Hematopoietic multipotent progenitor cell treated with erythropoietin and hydrocortisone succinate and interleukin-3 and kit ligand, for 8 days (in vitro differentiated cells): Measurements from ENCODE around the gene COL4A4.

Experiments
- DNase-seq: peaks from one replicate; pipeline ENCODE4 v3.0.0-alpha.2; 2015

COL4A4 gene

GRCh38 chr2:226979004-226979403 is 185.0 kb downstream of the COL4A4 start:
- DNase-seq = peak; percentile 71

- DNase-seq = no peak
Measured at GRCh38 chr2:226978300-226978699, 185.7 kb downstream of the COL4A4 start.

- DNase-seq = peak; percentile 84
Measured at GRCh38 chr2:226977775-226978190, 186.2 kb downstream of the COL4A4 start.

- no peak for DNase-seq
Measured at GRCh38 chr2:226973816-226974215, 190.2 kb downstream of the COL4A4 start.

- DNase-seq = no peak
Measured at GRCh38 chr2:226971770-226972169, 192.2 kb downstream of the COL4A4 start.

GRCh38 chr2:226971084-226971483 is 192.9 kb downstream of the COL4A4 start:
- no peak for DNase-seq

GRCh38 chr2:226970362-226970761 is 193.6 kb downstream of the COL4A4 start:
- DNase-seq = no peak

- DNase-seq = no peak
Measured at GRCh38 chr2:226969417-226970080, 194.5 kb downstream of the COL4A4 start.

GRCh38 chr2:226965376-226965775 is 198.6 kb downstream of the COL4A4 start:
- no peak for DNase-seq

GRCh38 chr2:226963528-226963927 is 200.5 kb downstream of the COL4A4 start:
- DNase-seq = no peak

- no peak for DNase-seq
Measured at GRCh38 chr2:226962176-226962773, 201.7 kb downstream of the COL4A4 start.

GRCh38 chr2:226959418-226959817 is 204.6 kb downstream of the COL4A4 start:
- DNase-seq = no peak

- no peak for DNase-seq
Measured at GRCh38 chr2:226956659-226957058, 207.3 kb downstream of the COL4A4 start.

- no peak for DNase-seq
Measured at GRCh38 chr2:226953826-226954225, 210.2 kb downstream of the COL4A4 start.

- DNase-seq = no peak
Measured at GRCh38 chr2:226953206-226953605, 210.8 kb downstream of the COL4A4 start.
